Dendritic cell treated with granulocyte-macrophage colony-stimulating factor and Interleukin-4, amounts not matched to agents 40 ng/mL and 50 ng/mL, for 4 days (primary cell): ENCODE measurements around the gene MACROD2.

ENCODE experiments used
- H3K27ac Mint-ChIP-seq: one replicate; pipeline ENCODE4 v1.8.0; 2022; ENCODE audit warnings: mild to moderate bottlenecking, mixed read lengths
- H3K27me3 Mint-ChIP-seq: one replicate; pipeline ENCODE4 v1.8.0; 2022; ENCODE audit warnings: mild to moderate bottlenecking, mixed read lengths
- H3K36me3 Mint-ChIP-seq: one replicate; pipeline ENCODE4 v1.8.0; 2022; ENCODE audit warnings: low read depth, mixed read lengths
- H3K4me1 Mint-ChIP-seq: one replicate; pipeline ENCODE4 v1.8.0; 2022; ENCODE audit warnings: low read depth, mixed read lengths
- H3K4me3 Mint-ChIP-seq: one replicate; pipeline ENCODE4 v1.8.0; 2022; ENCODE audit warnings: mild to moderate bottlenecking, moderate library complexity, mixed read lengths
- H3K9me3 Mint-ChIP-seq: one replicate; pipeline ENCODE4 v1.8.0; 2022; ENCODE audit warnings: mixed read lengths
- intact Hi-C: fragments of 100-400 bp; cut with micrococcal nuclease; formaldehyde crosslinking; loops from one replicate; pipeline ENCODE4 v1.15.0; 2022

MACROD2 gene

GRCh38 chr20:14950633-14951032 is 955.3 kb downstream of the MACROD2 start:
- Mint-ChIP-seq H3K4me3 (no peak overlapping the region), H3K9me3 (no peaks in the 10 kb centered on the region), H3K27ac (no peak overlapping the region), H3K27me3 (no peaks in the 10 kb centered on the region), H3K4me1 (no peaks in the 10 kb centered on the region), H3K36me3 (no peaks in the 10 kb centered on the region)
- intact Hi-C loops, result no loop called here

GRCh38 chr20:14951105-14951504 is 955.8 kb downstream of the MACROD2 start:
- H3K4me3 Mint-ChIP-seq, result no peak overlapping the region
- intact Hi-C loops, result no loop called here
- H3K36me3 Mint-ChIP-seq, result no peaks in the 10 kb centered on the region
- H3K27me3 Mint-ChIP-seq, result no peaks in the 10 kb centered on the region
- no peaks in the 10 kb centered on the region for H3K9me3 Mint-ChIP-seq
- H3K27ac Mint-ChIP-seq, result no peak overlapping the region
- no peaks in the 10 kb centered on the region for H3K4me1 Mint-ChIP-seq

- Mint-ChIP-seq H3K4me3 (no peak overlapping the region), H3K9me3 (no peaks in the 10 kb centered on the region), H3K27me3 (no peaks in the 10 kb centered on the region), H3K36me3 (no peaks in the 10 kb centered on the region), H3K4me1 (no peaks in the 10 kb centered on the region), H3K27ac (no peak overlapping the region)
- intact Hi-C loops, result no loop called here
Measured at GRCh38 chr20:14951707-14952418, 956.5 kb downstream of the MACROD2 start.

GRCh38 chr20:14953736-14954135 is 958.4 kb downstream of the MACROD2 start:
- no peaks in the 10 kb centered on the region for H3K36me3 Mint-ChIP-seq
- H3K27me3 Mint-ChIP-seq, result no peaks in the 10 kb centered on the region
- H3K9me3 Mint-ChIP-seq, result no peaks in the 10 kb centered on the region
- intact Hi-C loops, result no loop called here
- no peak overlapping the region for H3K27ac Mint-ChIP-seq
- no peak overlapping the region for H3K4me3 Mint-ChIP-seq
- H3K4me1 Mint-ChIP-seq, result no peaks in the 10 kb centered on the region

GRCh38 chr20:14955399-14955798 is 960.1 kb downstream of the MACROD2 start:
- H3K4me3 Mint-ChIP-seq, result no peak overlapping the region
- H3K36me3 Mint-ChIP-seq, result no peaks in the 10 kb centered on the region
- peaks cover 9% of the 10 kb centered on the region for H3K9me3 Mint-ChIP-seq
- intact Hi-C loops, result no loop called here
- no peaks in the 10 kb centered on the region for H3K27me3 Mint-ChIP-seq
- H3K27ac Mint-ChIP-seq, result no peak overlapping the region
- H3K4me1 Mint-ChIP-seq, result no peaks in the 10 kb centered on the region

GRCh38 chr20:14956026-14956425 is 960.7 kb downstream of the MACROD2 start:
- Mint-ChIP-seq H3K9me3 (peaks cover 9% of the 10 kb centered on the region), H3K27ac (no peak overlapping the region), H3K4me3 (no peak overlapping the region), H3K36me3 (no peaks in the 10 kb centered on the region), H3K4me1 (no peaks in the 10 kb centered on the region), H3K27me3 (no peaks in the 10 kb centered on the region)
- intact Hi-C loops, result no loop called here

- intact Hi-C loops, result no loop called here
- Mint-ChIP-seq H3K36me3 (no peaks in the 10 kb centered on the region), H3K4me3 (no peak overlapping the region), H3K4me1 (no peaks in the 10 kb centered on the region), H3K9me3 (peaks cover 9% of the 10 kb centered on the region), H3K27me3 (no peaks in the 10 kb centered on the region), H3K27ac (no peak overlapping the region)
Measured at GRCh38 chr20:14956538-14956937, 961.2 kb downstream of the MACROD2 start.

- no peak overlapping the region for H3K4me3 Mint-ChIP-seq
- H3K9me3 Mint-ChIP-seq, result peaks cover 14% of the 10 kb centered on the region
- intact Hi-C loops, result no loop called here
- H3K4me1 Mint-ChIP-seq, result no peaks in the 10 kb centered on the region
- H3K27me3 Mint-ChIP-seq, result no peaks in the 10 kb centered on the region
- no peaks in the 10 kb centered on the region for H3K36me3 Mint-ChIP-seq
- no peak overlapping the region for H3K27ac Mint-ChIP-seq
Measured at GRCh38 chr20:14957402-14957801, 962.1 kb downstream of the MACROD2 start.

- H3K36me3 Mint-ChIP-seq, result no peaks in the 10 kb centered on the region
- H3K4me3 Mint-ChIP-seq, result no peak overlapping the region
- no peaks in the 10 kb centered on the region for H3K27me3 Mint-ChIP-seq
- intact Hi-C loops, result no loop called here
- H3K4me1 Mint-ChIP-seq, result no peaks in the 10 kb centered on the region
- peaks cover 20% of the 10 kb centered on the region for H3K9me3 Mint-ChIP-seq
- H3K27ac Mint-ChIP-seq, result no peak overlapping the region
Measured at GRCh38 chr20:14958626-14959025, 963.3 kb downstream of the MACROD2 start.

- no peaks in the 10 kb centered on the region for H3K27me3 Mint-ChIP-seq
- H3K27ac Mint-ChIP-seq, result no peak overlapping the region
- no peaks in the 10 kb centered on the region for H3K4me1 Mint-ChIP-seq
- no peak overlapping the region for H3K4me3 Mint-ChIP-seq
- peaks cover 20% of the 10 kb centered on the region for H3K9me3 Mint-ChIP-seq
- H3K36me3 Mint-ChIP-seq, result no peaks in the 10 kb centered on the region
- intact Hi-C loops, result no loop called here
Measured at GRCh38 chr20:14959506-14960475, 964.5 kb downstream of the MACROD2 start.

GRCh38 chr20:14960831-14961230 is 965.5 kb downstream of the MACROD2 start:
- no peaks in the 10 kb centered on the region for H3K27me3 Mint-ChIP-seq
- no peak overlapping the region for H3K4me3 Mint-ChIP-seq
- H3K36me3 Mint-ChIP-seq, result no peaks in the 10 kb centered on the region
- peaks cover 20% of the 10 kb centered on the region for H3K9me3 Mint-ChIP-seq
- H3K4me1 Mint-ChIP-seq, result no peaks in the 10 kb centered on the region
- intact Hi-C loops, result no loop called here
- H3K27ac Mint-ChIP-seq, result no peak overlapping the region

- H3K36me3 Mint-ChIP-seq, result no peaks in the 10 kb centered on the region
- no peaks in the 10 kb centered on the region for H3K27me3 Mint-ChIP-seq
- intact Hi-C loops, result no loop called here
- H3K4me1 Mint-ChIP-seq, result no peaks in the 10 kb centered on the region
- peaks cover 20% of the 10 kb centered on the region for H3K9me3 Mint-ChIP-seq
- no peak overlapping the region for H3K27ac Mint-ChIP-seq
- no peak overlapping the region for H3K4me3 Mint-ChIP-seq
Measured at GRCh38 chr20:14963262-14963663, 967.9 kb downstream of the MACROD2 start.

GRCh38 chr20:14966203-14966602 is 970.9 kb downstream of the MACROD2 start:
- H3K27me3 Mint-ChIP-seq, result no peaks in the 10 kb centered on the region
- H3K4me3 Mint-ChIP-seq, result no peak overlapping the region
- H3K36me3 Mint-ChIP-seq, result no peaks in the 10 kb centered on the region
- no peaks in the 10 kb centered on the region for H3K4me1 Mint-ChIP-seq
- peaks cover 11% of the 10 kb centered on the region for H3K9me3 Mint-ChIP-seq
- no peak overlapping the region for H3K27ac Mint-ChIP-seq
- intact Hi-C loops, result no loop called here

- H3K27ac Mint-ChIP-seq, result no peak overlapping the region
- H3K36me3 Mint-ChIP-seq, result no peaks in the 10 kb centered on the region
- H3K9me3 Mint-ChIP-seq, result peaks cover 11% of the 10 kb centered on the region
- intact Hi-C loops, result no loop called here
- H3K4me3 Mint-ChIP-seq, result no peak overlapping the region
- H3K27me3 Mint-ChIP-seq, result no peaks in the 10 kb centered on the region
- no peaks in the 10 kb centered on the region for H3K4me1 Mint-ChIP-seq
Measured at GRCh38 chr20:14966808-14967207, 971.5 kb downstream of the MACROD2 start.
